H1 (cell line): ENCODE data around the gene COMMD7. TPM values are rescaled to one million over a fixed set of nuclear protein-coding genes. Genes with fewer than 3 reads are reported as not detected.

Source experiments
- NANOG ChIP-seq: IDR thresholded peaks from 2 replicates; pipeline ENCODE4 v1.6.1; 2011; ENCODE audit warnings: low read length, low read depth, mild to moderate bottlenecking, inconsistent platforms; ENCODE audit not compliant: insufficient read depth, poor library complexity, severe bottlenecking
- polyA plus RNA-seq, 7 experiments: library from polyadenylated mRNA; depleted of rRNA in 3 of 7; stranded (reverse) in 5 of 7; unstranded in 2 of 7; fragments of >200 nt in 5 of 7; fragments of 200-250 nt in 2 of 7; gene quantifications; 1 replicate in 5 of 7; 2 replicates in 1 of 7; 4 replicates in 1 of 7; pipeline versions ENCODE4 v1.2.1 to v1.2.3, GENCODE V29; 2011 to 2013; ENCODE audit warnings: missing spikeins in 2 of 7, mixed read lengths in 2 of 7
- total RNA-seq: library from RNA; stranded (reverse); fragmentation: NEBNext Ultra II Directional; extraction: Animal tissue kit (Norgen Biotek cat#: 25700); gene quantifications from 2 replicates; pipeline ENCODE4 v1.2.1, GENCODE V29; 2021
- TF ChIP-seq, protein P1 (sequence below): fragments of 300-600 bp; sonication (generic); IDR thresholded peaks from 2 replicates; pipeline ENCODE4 v1.7.1; 2012; ENCODE audit warnings: low read length, moderate library complexity, mild to moderate bottlenecking, inconsistent platforms; ENCODE audit not compliant: insufficient replicate concordance

The COMMD7 gene
- total and polyA plus RNA-seq, 2 of the 8 experiments (the other 6 are each of a cell fraction or from before 2014, with no cell fraction given): 39.4 to 48.9 TPM

GRCh38 chr20:32680544-32681174 lies 62.6 kb downstream of the COMMD7 start (continued):
- TF ChIP-seq, protein P1, sequence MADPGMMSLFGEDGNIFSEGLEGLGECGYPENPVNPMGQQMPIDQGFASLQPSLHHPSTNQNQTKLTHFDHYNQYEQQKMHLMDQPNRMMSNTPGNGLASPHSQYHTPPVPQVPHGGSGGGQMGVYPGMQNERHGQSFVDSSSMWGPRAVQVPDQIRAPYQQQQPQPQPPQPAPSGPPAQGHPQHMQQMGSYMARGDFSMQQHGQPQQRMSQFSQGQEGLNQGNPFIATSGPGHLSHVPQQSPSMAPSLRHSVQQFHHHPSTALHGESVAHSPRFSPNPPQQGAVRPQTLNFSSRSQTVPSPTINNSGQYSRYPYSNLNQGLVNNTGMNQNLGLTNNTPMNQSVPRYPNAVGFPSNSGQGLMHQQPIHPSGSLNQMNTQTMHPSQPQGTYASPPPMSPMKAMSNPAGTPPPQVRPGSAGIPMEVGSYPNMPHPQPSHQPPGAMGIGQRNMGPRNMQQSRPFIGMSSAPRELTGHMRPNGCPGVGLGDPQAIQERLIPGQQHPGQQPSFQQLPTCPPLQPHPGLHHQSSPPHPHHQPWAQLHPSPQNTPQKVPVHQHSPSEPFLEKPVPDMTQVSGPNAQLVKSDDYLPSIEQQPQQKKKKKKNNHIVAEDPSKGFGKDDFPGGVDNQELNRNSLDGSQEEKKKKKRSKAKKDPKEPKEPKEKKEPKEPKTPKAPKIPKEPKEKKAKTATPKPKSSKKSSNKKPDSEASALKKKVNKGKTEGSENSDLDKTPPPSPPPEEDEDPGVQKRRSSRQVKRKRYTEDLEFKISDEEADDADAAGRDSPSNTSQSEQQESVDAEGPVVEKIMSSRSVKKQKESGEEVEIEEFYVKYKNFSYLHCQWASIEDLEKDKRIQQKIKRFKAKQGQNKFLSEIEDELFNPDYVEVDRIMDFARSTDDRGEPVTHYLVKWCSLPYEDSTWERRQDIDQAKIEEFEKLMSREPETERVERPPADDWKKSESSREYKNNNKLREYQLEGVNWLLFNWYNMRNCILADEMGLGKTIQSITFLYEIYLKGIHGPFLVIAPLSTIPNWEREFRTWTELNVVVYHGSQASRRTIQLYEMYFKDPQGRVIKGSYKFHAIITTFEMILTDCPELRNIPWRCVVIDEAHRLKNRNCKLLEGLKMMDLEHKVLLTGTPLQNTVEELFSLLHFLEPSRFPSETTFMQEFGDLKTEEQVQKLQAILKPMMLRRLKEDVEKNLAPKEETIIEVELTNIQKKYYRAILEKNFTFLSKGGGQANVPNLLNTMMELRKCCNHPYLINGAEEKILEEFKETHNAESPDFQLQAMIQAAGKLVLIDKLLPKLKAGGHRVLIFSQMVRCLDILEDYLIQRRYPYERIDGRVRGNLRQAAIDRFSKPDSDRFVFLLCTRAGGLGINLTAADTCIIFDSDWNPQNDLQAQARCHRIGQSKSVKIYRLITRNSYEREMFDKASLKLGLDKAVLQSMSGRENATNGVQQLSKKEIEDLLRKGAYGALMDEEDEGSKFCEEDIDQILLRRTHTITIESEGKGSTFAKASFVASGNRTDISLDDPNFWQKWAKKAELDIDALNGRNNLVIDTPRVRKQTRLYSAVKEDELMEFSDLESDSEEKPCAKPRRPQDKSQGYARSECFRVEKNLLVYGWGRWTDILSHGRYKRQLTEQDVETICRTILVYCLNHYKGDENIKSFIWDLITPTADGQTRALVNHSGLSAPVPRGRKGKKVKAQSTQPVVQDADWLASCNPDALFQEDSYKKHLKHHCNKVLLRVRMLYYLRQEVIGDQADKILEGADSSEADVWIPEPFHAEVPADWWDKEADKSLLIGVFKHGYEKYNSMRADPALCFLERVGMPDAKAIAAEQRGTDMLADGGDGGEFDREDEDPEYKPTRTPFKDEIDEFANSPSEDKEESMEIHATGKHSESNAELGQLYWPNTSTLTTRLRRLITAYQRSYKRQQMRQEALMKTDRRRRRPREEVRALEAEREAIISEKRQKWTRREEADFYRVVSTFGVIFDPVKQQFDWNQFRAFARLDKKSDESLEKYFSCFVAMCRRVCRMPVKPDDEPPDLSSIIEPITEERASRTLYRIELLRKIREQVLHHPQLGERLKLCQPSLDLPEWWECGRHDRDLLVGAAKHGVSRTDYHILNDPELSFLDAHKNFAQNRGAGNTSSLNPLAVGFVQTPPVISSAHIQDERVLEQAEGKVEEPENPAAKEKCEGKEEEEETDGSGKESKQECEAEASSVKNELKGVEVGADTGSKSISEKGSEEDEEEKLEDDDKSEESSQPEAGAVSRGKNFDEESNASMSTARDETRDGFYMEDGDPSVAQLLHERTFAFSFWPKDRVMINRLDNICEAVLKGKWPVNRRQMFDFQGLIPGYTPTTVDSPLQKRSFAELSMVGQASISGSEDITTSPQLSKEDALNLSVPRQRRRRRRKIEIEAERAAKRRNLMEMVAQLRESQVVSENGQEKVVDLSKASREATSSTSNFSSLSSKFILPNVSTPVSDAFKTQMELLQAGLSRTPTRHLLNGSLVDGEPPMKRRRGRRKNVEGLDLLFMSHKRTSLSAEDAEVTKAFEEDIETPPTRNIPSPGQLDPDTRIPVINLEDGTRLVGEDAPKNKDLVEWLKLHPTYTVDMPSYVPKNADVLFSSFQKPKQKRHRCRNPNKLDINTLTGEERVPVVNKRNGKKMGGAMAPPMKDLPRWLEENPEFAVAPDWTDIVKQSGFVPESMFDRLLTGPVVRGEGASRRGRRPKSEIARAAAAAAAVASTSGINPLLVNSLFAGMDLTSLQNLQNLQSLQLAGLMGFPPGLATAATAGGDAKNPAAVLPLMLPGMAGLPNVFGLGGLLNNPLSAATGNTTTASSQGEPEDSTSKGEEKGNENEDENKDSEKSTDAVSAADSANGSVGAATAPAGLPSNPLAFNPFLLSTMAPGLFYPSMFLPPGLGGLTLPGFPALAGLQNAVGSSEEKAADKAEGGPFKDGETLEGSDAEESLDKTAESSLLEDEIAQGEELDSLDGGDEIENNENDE: no peak
- no peak for TF ChIP-seq NANOG
